ENCODE data around the gene MSRB2.
A peak's percentile ranks its signal among the peaks of the same experiment; 100 is the strongest.

Gene MSRB2

DNA sequence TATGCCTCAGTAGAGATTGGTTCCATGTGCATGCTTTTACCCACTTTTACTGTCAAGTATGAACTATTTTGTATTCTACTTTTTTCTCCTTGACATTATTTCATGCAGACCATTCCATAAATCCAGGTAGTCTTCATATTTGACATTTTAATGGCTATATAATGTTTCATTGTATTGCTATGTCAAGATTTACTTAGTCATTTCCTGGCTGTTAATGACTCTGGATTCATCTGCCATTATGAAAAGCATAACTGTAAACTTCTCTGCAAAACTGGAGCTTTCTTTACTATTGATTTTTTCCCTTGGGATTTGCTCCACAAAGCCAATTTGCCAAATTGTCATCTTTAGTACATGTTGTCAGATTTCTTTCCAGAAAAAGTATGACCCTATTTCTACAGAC, 6.8 kb upstream of the MSRB2 start:
- TF ChIP-seq, protein P1, sequence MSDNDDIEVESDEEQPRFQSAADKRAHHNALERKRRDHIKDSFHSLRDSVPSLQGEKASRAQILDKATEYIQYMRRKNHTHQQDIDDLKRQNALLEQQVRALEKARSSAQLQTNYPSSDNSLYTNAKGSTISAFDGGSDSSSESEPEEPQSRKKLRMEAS (IDR thresholded peaks at IDR 0.05; ENCODE audit: low read depth, low read length), result no peak
- TF ChIP-seq, protein P2, sequence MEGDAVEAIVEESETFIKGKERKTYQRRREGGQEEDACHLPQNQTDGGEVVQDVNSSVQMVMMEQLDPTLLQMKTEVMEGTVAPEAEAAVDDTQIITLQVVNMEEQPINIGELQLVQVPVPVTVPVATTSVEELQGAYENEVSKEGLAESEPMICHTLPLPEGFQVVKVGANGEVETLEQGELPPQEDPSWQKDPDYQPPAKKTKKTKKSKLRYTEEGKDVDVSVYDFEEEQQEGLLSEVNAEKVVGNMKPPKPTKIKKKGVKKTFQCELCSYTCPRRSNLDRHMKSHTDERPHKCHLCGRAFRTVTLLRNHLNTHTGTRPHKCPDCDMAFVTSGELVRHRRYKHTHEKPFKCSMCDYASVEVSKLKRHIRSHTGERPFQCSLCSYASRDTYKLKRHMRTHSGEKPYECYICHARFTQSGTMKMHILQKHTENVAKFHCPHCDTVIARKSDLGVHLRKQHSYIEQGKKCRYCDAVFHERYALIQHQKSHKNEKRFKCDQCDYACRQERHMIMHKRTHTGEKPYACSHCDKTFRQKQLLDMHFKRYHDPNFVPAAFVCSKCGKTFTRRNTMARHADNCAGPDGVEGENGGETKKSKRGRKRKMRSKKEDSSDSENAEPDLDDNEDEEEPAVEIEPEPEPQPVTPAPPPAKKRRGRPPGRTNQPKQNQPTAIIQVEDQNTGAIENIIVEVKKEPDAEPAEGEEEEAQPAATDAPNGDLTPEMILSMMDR (IDR thresholded peaks at IDR 0.05; ENCODE audit: low read depth, low read length), result no peak
- TF ChIP-seq MYC (IDR thresholded peaks at IDR 0.05; ENCODE audit: low read depth, low read length), result no peak
- no peak for TF ChIP-seq POLR2A (IDR thresholded peaks at IDR 0.05; ENCODE audit: extremely low read depth, insufficient read length)
- no peak for DNase-seq (ENCODE audit: low read depth)
- no peak overlapping the region for H3K4me3 ChIP-seq (ENCODE audit: low read depth, low read length)

DNA sequence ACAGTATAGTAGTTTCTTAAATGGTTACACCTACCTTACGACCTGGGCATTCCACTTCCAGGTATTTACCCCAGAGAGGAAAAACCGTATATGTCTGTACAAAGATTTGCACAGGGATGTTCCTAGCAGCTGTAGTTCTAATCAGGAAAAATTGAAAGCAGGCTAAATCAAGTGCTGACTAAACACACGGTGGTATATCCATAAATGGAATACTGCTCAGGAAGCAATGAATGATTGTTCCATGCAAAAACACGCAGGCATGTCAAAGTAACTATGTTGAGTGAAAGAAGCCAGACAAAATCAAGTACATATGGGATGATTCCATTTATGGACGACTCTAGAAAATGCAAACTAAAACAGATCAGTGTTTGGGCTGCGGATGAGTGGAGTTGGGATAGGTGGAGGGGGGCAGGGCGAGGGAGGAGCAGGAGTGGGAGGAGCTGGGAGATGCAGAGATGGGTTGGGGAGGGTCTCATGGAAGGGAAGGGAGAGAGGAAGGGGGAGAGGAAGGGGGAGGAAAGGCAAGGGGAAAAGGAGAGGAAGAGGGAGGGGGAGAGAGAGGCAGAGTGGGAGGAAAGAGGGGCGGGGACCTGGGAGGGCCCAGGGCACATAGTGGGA, 484 bp upstream of the MSRB2 start:
- no peak overlapping the region for H3K4me3 ChIP-seq (ENCODE audit: low read depth, low read length)
- TF ChIP-seq, protein P1 (IDR thresholded peaks at IDR 0.05; ENCODE audit: low read depth, low read length), result no peak
- no peak for TF ChIP-seq POLR2A (IDR thresholded peaks at IDR 0.05; ENCODE audit: extremely low read depth, insufficient read length)
- TF ChIP-seq, protein P2 (IDR thresholded peaks at IDR 0.05; ENCODE audit: low read depth, low read length), result no peak
- TF ChIP-seq MYC (IDR thresholded peaks at IDR 0.05; ENCODE audit: low read depth, low read length), result no peak

DNA sequence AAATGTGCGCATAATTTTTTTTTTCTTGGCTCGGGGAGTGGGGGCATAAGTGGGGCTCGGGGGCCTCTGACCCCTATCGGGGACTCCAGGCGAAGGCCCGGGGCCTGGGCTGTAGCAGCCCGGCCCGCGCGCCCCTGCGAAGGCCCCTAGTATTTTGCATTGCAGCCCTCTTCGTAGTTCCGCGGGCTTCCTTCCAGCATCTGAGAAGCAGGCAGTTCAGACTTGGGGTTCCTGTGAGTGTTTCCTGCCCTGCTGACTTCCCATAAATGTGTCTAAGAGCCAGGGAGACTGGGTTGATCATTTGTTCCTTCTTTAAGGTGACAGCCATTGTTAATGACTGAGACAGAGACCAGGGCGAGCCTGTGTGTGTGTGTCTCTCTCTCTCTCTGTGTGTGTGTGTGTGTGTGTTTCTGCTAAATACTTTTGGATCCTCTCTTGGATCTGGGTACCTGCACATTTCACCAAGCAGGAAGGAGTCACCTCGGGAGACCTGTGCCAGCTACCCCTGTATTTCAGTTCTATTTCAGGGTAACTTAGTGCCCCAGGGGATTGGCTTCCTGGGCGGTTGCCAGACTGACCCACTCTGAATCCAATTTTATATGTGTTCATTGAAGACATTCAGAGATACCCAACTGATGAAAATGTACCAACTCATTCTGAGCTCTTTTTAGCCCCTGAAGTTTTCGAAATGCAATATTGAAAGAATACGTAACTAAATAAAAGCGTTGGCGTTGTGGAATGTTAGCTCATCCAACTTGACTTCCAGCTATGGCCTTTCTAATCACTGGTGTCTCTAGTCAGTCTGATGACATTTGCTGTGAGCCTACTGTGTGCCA, 805 bp downstream of the MSRB2 start:
- peak overlapping the region; percentile 69 for H3K4me3 ChIP-seq (ENCODE audit: low read depth, low read length)
- peak; percentile 60 for DNase-seq (ENCODE audit: low read depth)
- no peak for TF ChIP-seq MYC (IDR thresholded peaks at IDR 0.05; ENCODE audit: low read depth, low read length)
- no peak for TF ChIP-seq POLR2A (IDR thresholded peaks at IDR 0.05; ENCODE audit: extremely low read depth, insufficient read length)
- TF ChIP-seq, protein P1 (IDR thresholded peaks at IDR 0.05; ENCODE audit: low read depth, low read length), result no peak
- TF ChIP-seq, protein P2 (IDR thresholded peaks at IDR 0.05; ENCODE audit: low read depth, low read length), result no peak

More for the DNA sequence above, 484 bp upstream of the MSRB2 start:
- DNase-seq (ENCODE audit: low read depth), result no peak

DNA sequence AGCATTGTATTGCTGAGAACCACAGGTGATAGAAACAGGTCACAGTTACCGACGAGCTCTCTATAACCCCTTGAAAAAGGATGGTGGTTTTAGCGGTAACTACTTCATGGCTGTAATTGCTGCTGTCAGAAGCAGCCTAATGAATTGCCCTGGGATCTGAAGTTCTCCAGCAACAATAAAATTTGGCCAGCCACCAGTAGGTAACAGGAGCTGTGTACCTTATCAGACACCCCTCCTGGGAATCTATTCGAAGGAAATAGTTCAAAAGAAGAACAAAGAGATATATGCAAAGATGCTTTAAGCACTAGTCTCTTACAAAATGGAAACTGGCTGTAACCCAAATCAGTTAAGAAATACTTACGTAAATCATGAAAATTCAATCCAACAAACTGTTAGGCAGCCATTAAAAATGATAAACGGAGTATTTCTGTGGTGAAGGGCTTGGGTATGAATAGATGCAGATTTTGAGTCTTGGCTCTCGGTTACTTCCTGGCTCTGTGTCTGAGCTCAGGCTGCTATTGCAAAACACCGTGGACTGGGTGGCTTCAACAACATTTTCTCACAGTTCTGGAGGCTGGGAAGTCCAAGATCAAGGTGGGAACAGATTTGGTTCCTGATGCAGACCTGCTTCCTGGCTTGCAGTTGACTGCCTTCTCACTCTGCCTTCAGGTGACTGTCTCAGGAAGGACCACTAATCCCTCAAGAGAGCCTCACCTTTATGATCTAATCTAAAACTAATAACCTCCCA, 1.6 kb downstream of the MSRB2 start:
- TF ChIP-seq POLR2A (IDR thresholded peaks at IDR 0.05; ENCODE audit: extremely low read depth, insufficient read length) (no peak), MYC (IDR thresholded peaks at IDR 0.05; ENCODE audit: low read depth, low read length) (no peak)
- TF ChIP-seq, protein P1 (IDR thresholded peaks at IDR 0.05; ENCODE audit: low read depth, low read length), result no peak
- TF ChIP-seq, protein P2 (IDR thresholded peaks at IDR 0.05; ENCODE audit: low read depth, low read length), result no peak
- DNase-seq (ENCODE audit: low read depth), result peak; percentile 30
- H3K4me3 ChIP-seq (ENCODE audit: low read depth, low read length), result peak overlapping the region; percentile 69

DNA sequence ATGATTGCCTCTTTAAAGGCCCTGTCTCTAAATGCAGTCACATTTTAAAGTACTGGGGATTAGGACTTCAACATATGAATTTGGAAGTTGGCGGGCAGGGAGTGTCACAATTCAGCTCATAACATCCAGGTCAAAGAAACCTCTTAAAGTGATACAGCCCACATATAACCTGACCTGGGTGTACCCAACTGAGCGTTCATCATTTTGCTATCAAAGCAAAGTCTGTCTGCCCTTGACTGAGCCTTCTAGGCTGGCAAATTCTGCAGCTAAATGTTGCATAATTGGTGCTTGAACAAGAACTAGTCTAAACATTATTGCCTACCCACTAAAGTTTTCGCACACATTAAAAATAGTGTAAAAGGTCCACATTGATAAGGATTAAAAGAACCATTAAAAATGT, 3.7 kb downstream of the MSRB2 start:
- DNase-seq (ENCODE audit: low read depth), result no peak
- H3K4me3 ChIP-seq (ENCODE audit: low read depth, low read length), result no peak overlapping the region
- TF ChIP-seq MYC (IDR thresholded peaks at IDR 0.05; ENCODE audit: low read depth, low read length) (no peak), POLR2A (IDR thresholded peaks at IDR 0.05; ENCODE audit: extremely low read depth, insufficient read length) (no peak)
- TF ChIP-seq, protein P1 (IDR thresholded peaks at IDR 0.05; ENCODE audit: low read depth, low read length), result no peak
- TF ChIP-seq, protein P2 (IDR thresholded peaks at IDR 0.05; ENCODE audit: low read depth, low read length), result no peak
